GM12875 (cell line): Measurements from ENCODE around the gene KLHL22.
"Not testable (repeated sequence)": the region's sequence is repeated elsewhere in the genome, so short reads cannot be mapped to it uniquely, and the experiment has no call there.

Source experiments
- H3K4me3 ChIP-seq: one replicate; pipeline ENCODE4 v1.5.1; 2011; ENCODE audit warnings: low read depth, low read length, control low read depth
- CTCF ChIP-seq: IDR thresholded peaks from 2 replicates; pipeline ENCODE4 v1.5.1; 2011; ENCODE audit warnings: low read depth, mild to moderate bottlenecking, control low read depth, inconsistent platforms, low read length, moderate library complexity, borderline replicate concordance; ENCODE audit not compliant: insufficient read depth

The KLHL22 gene

GRCh38 chr22:20472629-20473442 lies 22.8 kb downstream of the KLHL22 start:
- no peak for TF ChIP-seq CTCF
- no peak overlapping the region for H3K4me3 ChIP-seq

- H3K4me3 ChIP-seq: no peak overlapping the region
- TF ChIP-seq CTCF: no peak
Measured at GRCh38 chr22:20471126-20471833, 24.3 kb downstream of the KLHL22 start.

- H3K4me3 ChIP-seq: not testable (repeated sequence)
Measured at GRCh38 chr22:20470525-20470924, 25.1 kb downstream of the KLHL22 start.

- no peak for TF ChIP-seq CTCF
- H3K4me3 ChIP-seq: no peak overlapping the region
Measured at GRCh38 chr22:20469110-20469868, 26.3 kb downstream of the KLHL22 start.

- no peak overlapping the region for H3K4me3 ChIP-seq
- TF ChIP-seq CTCF: no peak
Measured at GRCh38 chr22:20466659-20467379, 28.8 kb downstream of the KLHL22 start.

GRCh38 chr22:20465759-20466077 lies 29.9 kb downstream of the KLHL22 start:
- no peak for TF ChIP-seq CTCF

More at GRCh38 chr22:20465759-20466077, 29.9 kb downstream of the KLHL22 start:
- no peak overlapping the region for H3K4me3 ChIP-seq
